Liver (tissue), 3 donors: ENCODE results near the gene ZNF594.
"Not testable (repeated sequence)": the region's sequence is repeated elsewhere in the genome, so short reads cannot be mapped to it uniquely, and the experiment has no call there.

Experiments used
- EGR1 ChIP-seq, 2 donors: IDR thresholded peaks; 2 replicates each; pipeline ENCODE4 v1.6.1; 2016 to 2018; ENCODE audit warnings: antibody characterized with exemption in 2 of 2, low read depth in 2 of 2
- GABPA ChIP-seq, 2 donors: IDR thresholded peaks in 1 of 2; conservative IDR thresholded peaks in 1 of 2; 2 replicates each; pipeline ENCODE4 v1.6.1; 2016; ENCODE audit warnings: antibody characterized with exemption in 2 of 2, mild to moderate bottlenecking in 1 of 2, moderate library complexity in 1 of 2
- HNF4G ChIP-seq: IDR thresholded peaks from 2 replicates; pipeline ENCODE4 v1.6.1; 2016; ENCODE audit warnings: antibody characterized with exemption
- JUND ChIP-seq, 2 donors: IDR thresholded peaks; 2 replicates each; pipeline ENCODE4 v1.6.1; 2016; ENCODE audit warnings: antibody characterized with exemption in 2 of 2
- RAD21 ChIP-seq, 2 donors: IDR thresholded peaks; 2 replicates each; pipeline ENCODE4 v1.6.1; 2016; ENCODE audit warnings: antibody characterized with exemption in 2 of 2, mild to moderate bottlenecking in 2 of 2
- SP1 ChIP-seq: IDR thresholded peaks from 2 replicates; pipeline ENCODE4 v1.6.1; 2018; ENCODE audit warnings: antibody characterized with exemption, mild to moderate bottlenecking
- TAF1 ChIP-seq: conservative IDR thresholded peaks from 2 replicates; pipeline ENCODE4 v1.6.1; 2016; ENCODE audit warnings: antibody characterized with exemption, mild to moderate bottlenecking
- YY1 ChIP-seq: IDR thresholded peaks from 2 replicates; pipeline ENCODE4 v1.6.1; 2016; ENCODE audit warnings: antibody characterized with exemption, mild to moderate bottlenecking
- TF ChIP-seq, protein P1 (sequence below): fragments of 150-350 bp; IDR thresholded peaks from 2 replicates; pipeline ENCODE4 v1.5.1; 2017; ENCODE audit warnings: improper control_type of control experiment, low read depth, low read length; ENCODE audit not compliant: missing input control
- TF ChIP-seq, protein P2 (sequence below): IDR thresholded peaks from 2 replicates; pipeline ENCODE4 v1.6.1; 2016; ENCODE audit warnings: antibody characterized with exemption
- TF ChIP-seq, protein P3 (sequence below): IDR thresholded peaks from 2 replicates; pipeline ENCODE4 v1.6.1; 2016; ENCODE audit warnings: antibody characterized with exemption
- TF ChIP-seq, protein P4 (sequence below): IDR thresholded peaks from 2 replicates; pipeline ENCODE4 v1.6.1; 2016; ENCODE audit warnings: antibody characterized with exemption
- donor health status: healthy.
- donor health status: healthy.

DNA sequence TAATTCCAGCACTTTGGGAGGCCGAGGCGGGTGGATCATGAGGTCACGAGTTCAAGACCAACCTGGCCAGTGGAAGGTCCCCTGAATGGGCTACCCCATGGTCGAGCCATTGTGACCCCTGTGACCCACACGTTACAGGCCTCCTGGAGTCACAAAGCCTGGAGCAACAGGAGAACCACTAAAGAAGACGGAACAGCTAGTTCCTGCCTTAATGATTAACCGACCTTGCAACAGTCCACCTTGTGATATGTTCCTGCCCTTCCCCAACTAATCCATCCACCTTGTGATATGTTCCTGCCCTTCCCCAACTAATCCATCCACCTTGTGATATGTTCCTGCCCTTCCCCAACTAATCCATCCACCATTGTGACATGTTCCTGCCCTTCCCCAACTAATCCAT lies 48.1 kb upstream of the ZNF594 start:
- TF ChIP-seq, protein P1, sequence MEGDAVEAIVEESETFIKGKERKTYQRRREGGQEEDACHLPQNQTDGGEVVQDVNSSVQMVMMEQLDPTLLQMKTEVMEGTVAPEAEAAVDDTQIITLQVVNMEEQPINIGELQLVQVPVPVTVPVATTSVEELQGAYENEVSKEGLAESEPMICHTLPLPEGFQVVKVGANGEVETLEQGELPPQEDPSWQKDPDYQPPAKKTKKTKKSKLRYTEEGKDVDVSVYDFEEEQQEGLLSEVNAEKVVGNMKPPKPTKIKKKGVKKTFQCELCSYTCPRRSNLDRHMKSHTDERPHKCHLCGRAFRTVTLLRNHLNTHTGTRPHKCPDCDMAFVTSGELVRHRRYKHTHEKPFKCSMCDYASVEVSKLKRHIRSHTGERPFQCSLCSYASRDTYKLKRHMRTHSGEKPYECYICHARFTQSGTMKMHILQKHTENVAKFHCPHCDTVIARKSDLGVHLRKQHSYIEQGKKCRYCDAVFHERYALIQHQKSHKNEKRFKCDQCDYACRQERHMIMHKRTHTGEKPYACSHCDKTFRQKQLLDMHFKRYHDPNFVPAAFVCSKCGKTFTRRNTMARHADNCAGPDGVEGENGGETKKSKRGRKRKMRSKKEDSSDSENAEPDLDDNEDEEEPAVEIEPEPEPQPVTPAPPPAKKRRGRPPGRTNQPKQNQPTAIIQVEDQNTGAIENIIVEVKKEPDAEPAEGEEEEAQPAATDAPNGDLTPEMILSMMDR = not testable (repeated sequence)
- TF ChIP-seq JUND (IDR thresholded peaks at IDR 0.05); SP1; GABPA (IDR thresholded peaks at IDR 0.05 in 1 of 2, conservative IDR thresholded peaks at IDR 0.05 in 1 of 2); TAF1; YY1; HNF4G; EGR1 (IDR thresholded peaks at IDR 0.05; ENCODE audit: low read depth in 2 of 2); RAD21 (IDR thresholded peaks at IDR 0.05): not testable (repeated sequence)
- TF ChIP-seq, protein P2, sequence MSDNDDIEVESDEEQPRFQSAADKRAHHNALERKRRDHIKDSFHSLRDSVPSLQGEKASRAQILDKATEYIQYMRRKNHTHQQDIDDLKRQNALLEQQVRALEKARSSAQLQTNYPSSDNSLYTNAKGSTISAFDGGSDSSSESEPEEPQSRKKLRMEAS = not testable (repeated sequence)
- TF ChIP-seq, protein P3, sequence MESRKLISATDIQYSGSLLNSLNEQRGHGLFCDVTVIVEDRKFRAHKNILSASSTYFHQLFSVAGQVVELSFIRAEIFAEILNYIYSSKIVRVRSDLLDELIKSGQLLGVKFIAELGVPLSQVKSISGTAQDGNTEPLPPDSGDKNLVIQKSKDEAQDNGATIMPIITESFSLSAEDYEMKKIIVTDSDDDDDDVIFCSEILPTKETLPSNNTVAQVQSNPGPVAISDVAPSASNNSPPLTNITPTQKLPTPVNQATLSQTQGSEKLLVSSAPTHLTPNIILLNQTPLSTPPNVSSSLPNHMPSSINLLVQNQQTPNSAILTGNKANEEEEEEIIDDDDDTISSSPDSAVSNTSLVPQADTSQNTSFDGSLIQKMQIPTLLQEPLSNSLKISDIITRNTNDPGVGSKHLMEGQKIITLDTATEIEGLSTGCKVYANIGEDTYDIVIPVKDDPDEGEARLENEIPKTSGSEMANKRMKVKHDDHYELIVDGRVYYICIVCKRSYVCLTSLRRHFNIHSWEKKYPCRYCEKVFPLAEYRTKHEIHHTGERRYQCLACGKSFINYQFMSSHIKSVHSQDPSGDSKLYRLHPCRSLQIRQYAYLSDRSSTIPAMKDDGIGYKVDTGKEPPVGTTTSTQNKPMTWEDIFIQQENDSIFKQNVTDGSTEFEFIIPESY = not testable (repeated sequence)
- TF ChIP-seq, protein P4, sequence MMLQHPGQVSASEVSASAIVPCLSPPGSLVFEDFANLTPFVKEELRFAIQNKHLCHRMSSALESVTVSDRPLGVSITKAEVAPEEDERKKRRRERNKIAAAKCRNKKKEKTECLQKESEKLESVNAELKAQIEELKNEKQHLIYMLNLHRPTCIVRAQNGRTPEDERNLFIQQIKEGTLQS = not testable (repeated sequence)
